Neuronal stem cell (in vitro differentiated cells): ENCODE results near the gene ZNF222.
A peak's percentile ranks its signal among the peaks of the same experiment; 100 is the strongest.

Source experiments
- DNase-seq: peaks from one replicate; pipeline ENCODE4 v3.0.0-alpha.2; 2013; ENCODE audit warnings: low spot score
- H2AFZ ChIP-seq: one replicate; pipeline ENCODE4 v1.6.1; 2013; ENCODE audit warnings: mild to moderate bottlenecking, low read length, inconsistent platforms
- H2AK5ac ChIP-seq: 2 replicates; pipeline ENCODE4 v1.6.1; 2013; ENCODE audit warnings: low read depth, mild to moderate bottlenecking, inconsistent platforms, low read length, moderate library complexity, mixed read lengths
- H2BK120ac ChIP-seq: 2 replicates; pipeline ENCODE4 v1.6.1; 2013; ENCODE audit warnings: low read depth, mild to moderate bottlenecking, inconsistent platforms, low read length, moderate library complexity, mixed read lengths
- H2BK12ac ChIP-seq: one replicate; pipeline ENCODE4 v1.6.1; 2013; ENCODE audit warnings: low read length, inconsistent platforms
- H2BK15ac ChIP-seq: 2 replicates; pipeline ENCODE4 v1.6.1; 2013; ENCODE audit warnings: mild to moderate bottlenecking, low read length, inconsistent platforms, mixed read lengths
- H2BK5ac ChIP-seq: one replicate; pipeline ENCODE4 v1.6.1; 2013; ENCODE audit warnings: inconsistent platforms, mild to moderate bottlenecking, low read length, moderate library complexity
- H3K14ac ChIP-seq: one replicate; pipeline ENCODE4 v1.6.1; 2013; ENCODE audit warnings: low read length, inconsistent platforms
- H3K18ac ChIP-seq: 2 replicates; pipeline ENCODE4 v1.6.1; 2013; ENCODE audit warnings: low read length, inconsistent platforms
- H3K23ac ChIP-seq: 2 replicates; pipeline ENCODE4 v1.6.1; 2013; ENCODE audit warnings: low read depth, mild to moderate bottlenecking, mixed read lengths, low read length, inconsistent platforms; ENCODE audit not compliant: poor library complexity
- H3K27ac ChIP-seq: replicated peaks from 3 replicates; pipeline ENCODE4 v1.5.1; 2013; ENCODE audit warnings: low read length, inconsistent platforms
- H3K27me3 ChIP-seq, 3 experiments: 2 replicates each; pipeline ENCODE4 v1.6.1; 2013; ENCODE audit warnings: low read length in 3 of 3, mild to moderate bottlenecking in 2 of 3, inconsistent platforms in 1 of 3, low read depth in 1 of 3, mixed read lengths in 1 of 3, moderate library complexity in 1 of 3; ENCODE audit not compliant: control insufficient read depth in 3 of 3, insufficient read depth in 3 of 3
- H3K36me3 ChIP-seq, 2 donors: replicated peaks in 1 of 2; 2 replicates each; pipeline ENCODE4 v1.6.1; 2013; ENCODE audit warnings: low read length in 2 of 2; ENCODE audit not compliant: control insufficient read depth in 2 of 2, insufficient read depth in 2 of 2
- H3K4ac ChIP-seq: 2 replicates; pipeline ENCODE4 v1.6.1; 2013; ENCODE audit warnings: inconsistent platforms, mild to moderate bottlenecking, low read length, moderate library complexity
- H3K4me1 ChIP-seq, 2 donors: 1 replicate in 1 of 2; 2 replicates in 1 of 2; pipeline ENCODE4 v1.6.1; 2013; ENCODE audit warnings: low read length in 2 of 2, low read depth in 1 of 2; ENCODE audit not compliant: control insufficient read depth in 2 of 2, insufficient read depth in 1 of 2
- H3K4me2 ChIP-seq: one replicate; pipeline ENCODE4 v1.6.1; 2013; ENCODE audit warnings: mild to moderate bottlenecking, low read length, inconsistent platforms; ENCODE audit not compliant: insufficient read depth, poor library complexity, severe bottlenecking
- H3K4me3 ChIP-seq, 2 donors: 2 replicates each; pipeline ENCODE4 v1.5.1; 2013; ENCODE audit warnings: low read length in 2 of 2, mild to moderate bottlenecking in 2 of 2, inconsistent platforms in 1 of 2, moderate library complexity in 1 of 2
- H3K79me1 ChIP-seq: one replicate; pipeline ENCODE4 v1.6.1; 2013; ENCODE audit warnings: low read depth, mild to moderate bottlenecking, inconsistent platforms, low read length, moderate library complexity
- H3K9ac ChIP-seq: one replicate; pipeline ENCODE4 v1.6.1; 2013; ENCODE audit warnings: mild to moderate bottlenecking, low read depth, low read length, inconsistent platforms; ENCODE audit not compliant: poor library complexity
- H3K9me3 ChIP-seq, 2 donors: replicated peaks in 1 of 2; 2 replicates each; pipeline versions ENCODE3 to v1.6.1; 2013; ENCODE audit warnings: low read length in 2 of 2, mild to moderate bottlenecking in 2 of 2, inconsistent platforms in 1 of 2, low read depth in 1 of 2, mixed read lengths in 1 of 2, moderate library complexity in 1 of 2; ENCODE audit not compliant: control insufficient read depth in 2 of 2, insufficient read depth in 1 of 2
- H4K8ac ChIP-seq: one replicate; pipeline ENCODE4 v1.6.1; 2013; ENCODE audit warnings: low read depth, mild to moderate bottlenecking, inconsistent platforms, low read length, moderate library complexity
- H4K91ac ChIP-seq: one replicate; pipeline ENCODE4 v1.6.1; 2013; ENCODE audit warnings: low read length, low read depth, mild to moderate bottlenecking, inconsistent platforms; ENCODE audit not compliant: poor library complexity
- WGBS, 2 donors: extraction: QIAGEN DNeasy Blood & Tissue Kit; methylation state at CpG; one replicate each; pipeline ENCODE4 v1.1.7; 2013; ENCODE audit warnings: missing lambda C conversion rate in 2 of 2, mixed read lengths in 1 of 2; ENCODE audit not compliant: insufficient read length in 2 of 2, insufficient replicate concordance in 1 of 2; ENCODE audit errors: extremely low coverage in 2 of 2; 5-methylcytosine and 5-hydroxymethylcytosine counted together

Gene ZNF222

DNA sequence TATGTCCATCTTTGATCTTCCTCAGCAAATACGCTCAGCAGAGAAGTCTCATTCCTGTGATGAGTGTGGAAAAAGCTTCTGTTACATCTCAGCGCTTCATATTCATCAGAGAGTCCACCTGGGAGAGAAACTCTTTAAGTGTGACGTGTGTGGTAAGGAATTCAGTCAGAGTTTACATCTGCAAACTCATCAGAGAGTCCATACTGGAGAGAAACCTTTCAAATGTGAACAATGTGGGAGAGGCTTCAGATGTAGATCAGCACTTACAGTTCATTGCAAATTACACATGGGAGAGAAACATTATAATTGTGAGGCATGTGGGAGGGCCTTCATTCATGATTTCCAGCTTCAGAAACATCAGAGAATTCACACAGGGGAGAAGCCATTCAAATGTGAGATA is 41.1 kb downstream of the ZNF222 start:
- DNase-seq: no peak
- no peak overlapping the region for H2BK15ac ChIP-seq
- H3K79me1 ChIP-seq: no peaks in the 10 kb centered on the region
- no peak overlapping the region for H3K9ac ChIP-seq
- H2BK12ac ChIP-seq: no peak overlapping the region
- no peak overlapping the region for H3K4me3 ChIP-seq
- no CpG with 5 or more reads among the region's 3 CpGs for WGBS, 2 donors
- H3K23ac ChIP-seq: no peak overlapping the region
- H3K9me3 ChIP-seq: peaks cover 13 to 42% of the 10 kb centered on the region in 2 donors
- no peak overlapping the region for H3K27ac ChIP-seq
- H3K4me2 ChIP-seq: no peak overlapping the region
- no peaks in the 10 kb centered on the region for H3K4me1 ChIP-seq
- H3K36me3 ChIP-seq: peaks cover 19 to 74% of the 10 kb centered on the region in 2 donors
- no peak overlapping the region for H2AK5ac ChIP-seq
- no peak overlapping the region for H4K91ac ChIP-seq
- no peak overlapping the region for H3K14ac ChIP-seq
- no peak overlapping the region for H2BK5ac ChIP-seq
- no peak overlapping the region for H2BK120ac ChIP-seq
- no peak overlapping the region for H4K8ac ChIP-seq
- no peak overlapping the region for H3K18ac ChIP-seq
- H3K27me3 ChIP-seq: no peaks in the 10 kb centered on the region
- no peak overlapping the region for H2AFZ ChIP-seq
- H3K4ac ChIP-seq: no peak overlapping the region

DNA sequence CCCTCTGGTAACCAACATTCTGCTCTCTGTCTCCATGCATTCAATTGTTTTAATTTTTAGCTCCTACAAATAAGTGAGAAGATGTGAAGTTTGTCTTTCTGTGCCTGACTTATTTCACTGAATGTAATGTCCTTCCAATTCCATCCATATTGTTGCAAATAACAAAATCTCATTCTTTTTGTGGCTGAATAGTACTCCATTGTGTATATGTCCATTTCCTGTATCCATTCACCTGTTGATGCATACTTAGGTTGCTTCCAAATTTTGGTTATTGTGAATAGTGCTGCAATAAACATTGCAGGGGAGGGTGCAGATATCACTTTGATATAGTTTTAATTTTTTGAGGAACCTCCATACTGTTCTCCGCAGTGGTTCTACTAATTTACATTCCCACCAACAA is 44.2 kb downstream of the ZNF222 start:
- H3K4me1 ChIP-seq: peaks cover 0 to 5% of the 10 kb centered on the region in 2 donors
- no peak overlapping the region for H4K8ac ChIP-seq
- H2BK5ac ChIP-seq: no peak overlapping the region
- H3K4me3 ChIP-seq: no peak overlapping the region
- H3K36me3 ChIP-seq: peaks cover 12 to 43% of the 10 kb centered on the region in 2 donors
- H2BK15ac ChIP-seq: no peak overlapping the region
- WGBS, 2 donors: no CpG with 5 or more reads among the region's 1 CpG
- H4K91ac ChIP-seq: no peak overlapping the region
- no peak overlapping the region for H3K27ac ChIP-seq
- H2BK120ac ChIP-seq: no peak overlapping the region
- DNase-seq: no peak
- H3K79me1 ChIP-seq: no peaks in the 10 kb centered on the region
- no peak overlapping the region for H3K4me2 ChIP-seq
- peaks cover 13 to 42% of the 10 kb centered on the region in 2 donors for H3K9me3 ChIP-seq
- no peak overlapping the region for H3K23ac ChIP-seq
- no peak overlapping the region for H3K9ac ChIP-seq
- no peak overlapping the region for H2BK12ac ChIP-seq
- no peaks in the 10 kb centered on the region for H3K27me3 ChIP-seq
- no peak overlapping the region for H3K4ac ChIP-seq
- no peak overlapping the region for H3K14ac ChIP-seq
- H2AFZ ChIP-seq: no peak overlapping the region
- no peak overlapping the region for H2AK5ac ChIP-seq
- no peak overlapping the region for H3K18ac ChIP-seq

DNA sequence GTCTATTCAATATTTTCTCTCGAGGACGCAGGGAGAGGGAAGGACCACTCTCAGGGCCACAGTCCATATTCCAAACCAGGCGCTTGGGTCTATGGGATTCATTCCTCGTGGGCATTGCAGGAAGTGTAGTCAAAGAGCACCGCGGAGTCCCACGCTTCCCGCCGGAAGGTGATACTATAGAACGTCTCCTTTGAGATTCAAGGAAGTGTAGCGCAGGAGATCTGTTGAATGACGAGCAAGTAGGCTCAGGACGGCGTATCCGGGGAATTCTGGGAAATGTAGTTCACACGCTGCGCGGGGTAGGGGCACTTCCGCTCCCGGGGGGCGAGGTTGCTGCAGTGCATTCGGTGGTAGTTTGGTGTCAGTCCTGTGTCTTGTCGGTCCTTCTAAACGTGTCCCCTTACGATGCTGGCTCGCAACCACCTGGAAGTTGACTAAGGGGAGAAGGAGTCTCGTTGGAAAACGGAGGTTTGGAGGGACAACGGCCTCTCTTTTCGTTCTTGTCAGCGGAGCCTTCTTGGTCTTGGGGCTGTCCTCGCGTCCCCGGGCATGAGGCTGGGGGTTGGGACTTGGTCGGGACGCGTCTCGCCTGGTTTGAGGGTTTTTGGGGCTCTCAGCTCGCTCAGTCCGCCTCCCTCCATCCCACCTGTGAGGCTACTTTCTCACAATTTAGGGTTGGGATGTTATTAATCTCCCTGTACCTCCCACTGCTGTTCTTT is 46.8 kb downstream of the ZNF222 start, which contains the start of gene ZNF284:
Gene ZNF284 (plus strand): TSS at position 336 of the 719 bp plus-strand sequence. CDS start 4,231 bp downstream, outside the sequence.
- Histone ChIP-seq H4K8ac (no peak within 1 kb of the TSS), H3K36me3 (peaks cover 0 to 27% of the 10 kb centered on the region in 2 donors), H3K4me2 (peak within 1 kb of the TSS; percentile 72), H3K14ac (no peak within 1 kb of the TSS), H3K79me1 (no peaks in the 10 kb centered on the region), H3K23ac (peak within 1 kb of the TSS; percentile 87), H2BK15ac (no peak within 1 kb of the TSS), H2BK120ac (no peak within 1 kb of the TSS), H3K4me3 (peak within 1 kb of the TSS; percentile 57 to 91), H3K4ac (no peak within 1 kb of the TSS), H2BK12ac (no peak within 1 kb of the TSS), H3K27ac (no peak within 1 kb of the TSS), H2BK5ac (no peak within 1 kb of the TSS), H3K9me3 (peaks cover 0 to 21% of the 10 kb centered on the region in 2 donors), H2AFZ (peak within 1 kb of the TSS; percentile 83), H3K9ac (peak within 1 kb of the TSS; percentile 81), H3K4me1 (peaks cover 0 to 5% of the 10 kb centered on the region in 2 donors), H2AK5ac (no peak within 1 kb of the TSS), H3K27me3 (no peaks in the 10 kb centered on the region), H3K18ac (peak within 1 kb of the TSS; percentile 61), H4K91ac (no peak within 1 kb of the TSS)
- no CpG with 5 or more reads among the region's 40 CpGs for WGBS, 2 donors
- peak; percentile 81 for DNase-seq

DNA sequence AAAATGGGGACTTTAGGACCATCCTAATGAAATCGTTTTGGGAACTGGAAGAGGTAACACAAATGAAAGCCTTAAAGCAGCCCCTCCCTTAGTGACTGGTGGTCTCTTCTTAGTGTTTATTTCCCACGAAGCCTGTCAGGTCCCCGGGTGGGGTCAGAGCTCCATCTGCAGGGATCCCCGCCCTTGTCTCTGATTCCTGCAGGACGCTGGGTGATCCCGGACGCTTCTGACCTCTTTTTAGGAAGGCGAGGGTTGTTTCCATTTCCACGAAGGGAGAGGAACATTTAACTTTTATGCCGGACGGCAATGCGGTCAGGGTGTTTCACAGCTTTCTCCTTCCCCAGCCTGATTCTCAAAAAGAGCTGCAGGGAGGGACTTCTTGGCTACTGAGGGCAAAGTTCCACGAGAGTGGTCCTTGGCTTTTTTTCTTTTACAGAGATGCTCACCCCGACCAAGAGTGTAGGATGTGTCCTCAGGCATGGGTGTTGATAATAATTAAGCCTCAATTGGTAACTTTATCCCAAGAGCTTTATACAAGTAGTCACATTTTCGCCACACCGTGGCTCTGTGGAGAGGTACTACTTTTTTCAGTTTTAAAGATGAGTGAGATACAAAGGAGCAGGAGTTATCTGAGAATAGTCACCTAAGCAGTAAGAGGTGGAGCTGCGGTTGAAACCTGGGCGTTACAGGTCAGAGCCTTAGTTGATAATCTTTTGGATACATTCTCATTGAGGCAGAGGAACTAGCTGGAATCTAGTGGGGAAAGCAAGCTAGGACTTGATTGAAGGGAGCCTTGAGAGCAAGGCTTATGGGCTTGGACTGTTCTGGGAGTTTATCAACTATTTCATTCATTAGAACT is 47.6 kb downstream of the ZNF222 start:
- Histone ChIP-seq H3K36me3 (peaks cover 2 to 26% of the 10 kb centered on the region in 2 donors), H3K4ac (no peak overlapping the region), H3K14ac (no peak overlapping the region), H3K18ac (no peak overlapping the region), H3K4me3 (peak overlapping the region; percentile 57 to 91), H4K91ac (no peak overlapping the region), H4K8ac (no peak overlapping the region), H3K79me1 (no peaks in the 10 kb centered on the region), H2AK5ac (no peak overlapping the region), H3K9ac (no peak overlapping the region), H2BK12ac (no peak overlapping the region), H3K27me3 (no peaks in the 10 kb centered on the region), H3K4me1 (peaks cover 0 to 5% of the 10 kb centered on the region in 2 donors), H3K27ac (no peak overlapping the region), H3K4me2 (peak overlapping the region; percentile 72), H3K9me3 (peaks cover 0 to 13% of the 10 kb centered on the region in 2 donors), H2AFZ (peak overlapping the region; percentile 83), H2BK15ac (no peak overlapping the region), H2BK5ac (no peak overlapping the region), H3K23ac (no peak overlapping the region), H2BK120ac (no peak overlapping the region)
- no CpG with 5 or more reads among the region's 18 CpGs for WGBS, 2 donors
- no peak for DNase-seq
